ENCODE results near the gene ZNF222. TPM values are rescaled to one million over a fixed set of nuclear protein-coding genes. Genes with fewer than 3 reads are reported as not detected.

ZNF222 gene
- total RNA-seq, 1 experiment from 2014 or later: 3.4 TPM

GRCh38 chr19:44042147-44042546 lies 17.0 kb downstream of the ZNF222 start:
- Mint-ChIP-seq H3K4me3 (no peak overlapping the region), H3K27ac (no peak overlapping the region), H3K4me1 (no peaks in the 10 kb centered on the region), H3K36me3 (peaks cover 21% of the 10 kb centered on the region), H3K9me3 (peaks cover 78% of the 10 kb centered on the region), H3K27me3 (ENCODE audit: low read depth) (peaks cover 18% of the 10 kb centered on the region)
- no peak for DNase-seq (ENCODE audit: low spot score)
- no peak for TF ChIP-seq ZNF532 (CRISPR knock-in tag; IDR thresholded peaks at IDR 0.05; ENCODE audit: borderline replicate concordance)
- no peak for TF ChIP-seq ZNF396 (CRISPR knock-in tag; IDR thresholded peaks at IDR 0.05; ENCODE audit: borderline replicate concordance)
- TF ChIP-seq CDX4 (CRISPR knock-in tag; IDR thresholded peaks at IDR 0.05; ENCODE audit: borderline replicate concordance): no peak
- TF ChIP-seq E2F1 (CRISPR knock-in tag; IDR thresholded peaks at IDR 0.05): no peak
- TF ChIP-seq HMGA2 (CRISPR knock-in tag; IDR thresholded peaks at IDR 0.05): no peak
- no peak for TF ChIP-seq ZNF121 (CRISPR knock-in tag; IDR thresholded peaks at IDR 0.05)
- no peak for TF ChIP-seq ZNF671 (CRISPR knock-in tag; IDR thresholded peaks at IDR 0.05)
- no peak for TF ChIP-seq JAZF1 (CRISPR knock-in tag; IDR thresholded peaks at IDR 0.05)
- no peak for TF ChIP-seq PRDM15 (CRISPR knock-in tag; IDR thresholded peaks at IDR 0.05)
- TF ChIP-seq IRF1 (CRISPR knock-in tag; IDR thresholded peaks at IDR 0.05): no peak
- TF ChIP-seq ARID4B (CRISPR knock-in tag; IDR thresholded peaks at IDR 0.05; ENCODE audit: borderline replicate concordance): no peak
- CTCF ChIA-PET: no interaction called here
- no peak for ATAC-seq
- POLR2A ChIA-PET: no interaction called here

Measured in WTC11 (cell line).